Vagina (tissue), 2 donors: ENCODE results near the gene NEDD4.

Source experiments
- POLR2A ChIP-seq, 2 donors: fragments of 450-650 bp; IDR thresholded peaks; one replicate each; pipeline ENCODE4 v1.6.1; 2017; ENCODE audit warnings: antibody characterized with exemption in 2 of 2, mild to moderate bottlenecking in 2 of 2, moderate library complexity in 2 of 2
- POLR2AphosphoS5 ChIP-seq, 2 donors: sonication (generic); formaldehyde crosslinking; IDR thresholded peaks; one replicate each; pipeline ENCODE4 v1.9.0; 2017; ENCODE audit warnings: antibody characterized with exemption in 2 of 2, mild to moderate bottlenecking in 2 of 2, low read depth in 1 of 2; ENCODE audit not compliant: insufficient read depth in 1 of 2
- TF ChIP-seq, protein P1 (sequence below), 3 experiments: fragments of 450-650 bp in 2 of 3; fragments of 200-600 bp in 1 of 3; sonication (generic) in 1 of 3; IDR thresholded peaks; one replicate each; pipeline ENCODE4 v1.5.1; 2017 to 2019; ENCODE audit warnings: antibody characterized with exemption in 3 of 3, mild to moderate bottlenecking in 2 of 3, moderate library complexity in 2 of 3

DNA sequence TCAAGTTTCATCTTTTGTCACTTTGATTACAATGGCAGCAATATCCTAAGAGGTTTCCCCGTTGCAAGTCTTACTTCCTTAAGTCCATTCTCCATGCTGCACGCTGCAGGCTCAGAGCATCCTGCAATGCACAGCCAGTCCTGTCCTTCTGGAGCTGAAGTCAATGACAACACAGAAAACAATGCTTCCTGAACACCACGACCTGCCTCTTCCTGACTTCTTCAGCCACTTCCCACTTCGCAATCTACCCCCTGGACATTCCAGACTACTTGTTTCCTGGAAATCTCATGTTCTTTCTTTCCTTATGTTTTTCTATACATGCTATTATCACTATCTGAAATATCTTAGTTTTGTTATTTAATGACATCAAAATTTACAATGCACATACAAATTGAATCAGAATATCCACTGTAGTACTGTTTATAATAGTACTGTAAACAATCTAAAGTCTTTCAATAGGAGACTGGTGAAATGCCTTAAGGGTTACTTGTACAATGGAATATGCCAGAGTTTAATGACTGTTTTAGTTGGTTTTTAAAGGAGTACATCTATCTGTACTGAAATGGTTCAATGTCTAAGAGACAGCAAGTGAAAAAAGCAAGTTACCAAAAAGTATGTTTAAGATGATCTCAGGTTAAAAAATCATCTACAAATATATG, 136.8 kb downstream of the NEDD4 start:
- TF ChIP-seq, protein P1, sequence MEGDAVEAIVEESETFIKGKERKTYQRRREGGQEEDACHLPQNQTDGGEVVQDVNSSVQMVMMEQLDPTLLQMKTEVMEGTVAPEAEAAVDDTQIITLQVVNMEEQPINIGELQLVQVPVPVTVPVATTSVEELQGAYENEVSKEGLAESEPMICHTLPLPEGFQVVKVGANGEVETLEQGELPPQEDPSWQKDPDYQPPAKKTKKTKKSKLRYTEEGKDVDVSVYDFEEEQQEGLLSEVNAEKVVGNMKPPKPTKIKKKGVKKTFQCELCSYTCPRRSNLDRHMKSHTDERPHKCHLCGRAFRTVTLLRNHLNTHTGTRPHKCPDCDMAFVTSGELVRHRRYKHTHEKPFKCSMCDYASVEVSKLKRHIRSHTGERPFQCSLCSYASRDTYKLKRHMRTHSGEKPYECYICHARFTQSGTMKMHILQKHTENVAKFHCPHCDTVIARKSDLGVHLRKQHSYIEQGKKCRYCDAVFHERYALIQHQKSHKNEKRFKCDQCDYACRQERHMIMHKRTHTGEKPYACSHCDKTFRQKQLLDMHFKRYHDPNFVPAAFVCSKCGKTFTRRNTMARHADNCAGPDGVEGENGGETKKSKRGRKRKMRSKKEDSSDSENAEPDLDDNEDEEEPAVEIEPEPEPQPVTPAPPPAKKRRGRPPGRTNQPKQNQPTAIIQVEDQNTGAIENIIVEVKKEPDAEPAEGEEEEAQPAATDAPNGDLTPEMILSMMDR (IDR thresholded peaks at IDR 0.05): no peak
- TF ChIP-seq POLR2AphosphoS5 (IDR thresholded peaks at IDR 0.05; ENCODE audit: insufficient read depth in 1 of 2, low read depth in 1 of 2) (no peak), POLR2A (IDR thresholded peaks at IDR 0.05) (no peak)
